SK-N-MC (cell line): Measurements from ENCODE around the gene HSPBP1.
A peak's percentile ranks its signal among the peaks of the same experiment; 100 is the strongest.

Experiments used
- DNase-seq: peaks from one replicate; pipeline ENCODE4 v3.0.0-alpha.2; 2011; ENCODE audit warnings: low read depth, low spot score
- H3K27ac ChIP-seq: fragments of 200-600 bp; sonication (generic); 2 replicates; pipeline ENCODE4 v1.5.1; 2016; ENCODE audit warnings: mixed run types
- H3K36me3 ChIP-seq: fragments of 200-600 bp; sonication (generic); 2 replicates; pipeline ENCODE4 v1.6.1; 2017; ENCODE audit warnings: antibody characterized with exemption, low read length, mixed read lengths; ENCODE audit not compliant: insufficient read depth
- H3K4me3 ChIP-seq: fragments of 200-600 bp; sonication (generic); 2 replicates; pipeline ENCODE4 v1.5.1; 2016
- H3K9ac ChIP-seq: fragments of 200-600 bp; sonication (generic); 2 replicates; pipeline ENCODE4 v1.8.0; 2017; ENCODE audit warnings: mixed run types, mixed read lengths; ENCODE audit not compliant: insufficient read length
- H3K9me3 ChIP-seq: fragments of 200-600 bp; sonication (generic); 2 replicates; pipeline ENCODE4 v1.6.1; 2017; ENCODE audit warnings: low read depth, mild to moderate bottlenecking, antibody characterized with exemption, low read length, moderate library complexity, mixed read lengths
- EZH2 ChIP-seq: fragments of 200-600 bp; sonication (generic); IDR thresholded peaks from one replicate; pipeline ENCODE4 v1.6.1; 2017; ENCODE audit warnings: antibody characterized with exemption
- FOXP2 ChIP-seq: optimal IDR thresholded peaks from 2 replicates; pipeline ENCODE3; 2011; ENCODE audit warnings: mild to moderate bottlenecking, moderate library complexity; ENCODE audit not compliant: insufficient read depth; ENCODE audit errors: extremely low read length, control extremely low read depth
- POLR2AphosphoS5 ChIP-seq: IDR thresholded peaks from 2 replicates; pipeline ENCODE4 v1.6.1; 2012; ENCODE audit warnings: mild to moderate bottlenecking, low read depth, low read length, borderline replicate concordance

HSPBP1 gene

DNA sequence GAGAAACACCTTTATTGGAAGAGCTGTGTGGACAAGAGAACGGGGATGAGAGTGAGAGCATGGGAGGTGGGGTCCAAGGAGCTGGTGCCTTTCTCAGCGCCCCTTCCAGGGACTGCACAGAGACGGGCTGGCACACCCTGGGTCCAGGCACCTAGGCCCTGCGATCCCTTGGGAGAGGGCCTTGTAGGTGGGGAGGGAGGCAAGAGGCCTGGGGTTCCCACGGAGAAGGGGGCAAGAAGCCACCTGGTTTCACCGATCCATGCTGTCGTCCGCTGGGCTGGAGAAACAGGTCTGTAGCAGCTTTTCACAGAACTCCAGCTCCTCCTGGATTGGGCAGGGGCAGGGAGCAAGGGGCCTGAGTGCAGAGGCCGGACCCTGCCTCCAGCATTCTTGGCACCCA is 17.6 kb downstream of the HSPBP1 start:
- H3K36me3 ChIP-seq = no peaks in the 10 kb centered on the region

GRCh38 chr19:55261671-55262126 is 18.2 kb downstream of the HSPBP1 start:
- H3K9me3 ChIP-seq = no peaks in the 10 kb centered on the region
- DNase-seq = no peak

More for the DNA sequence above, 17.6 kb downstream of the HSPBP1 start:
- Histone ChIP-seq H3K9me3 (no peaks in the 10 kb centered on the region), H3K9ac (no peak overlapping the region), H3K27ac (no peak overlapping the region), H3K4me3 (no peak overlapping the region)
- TF ChIP-seq POLR2AphosphoS5 (no peak), EZH2 (no peak), FOXP2 (no peak)
- DNase-seq = no peak

DNA sequence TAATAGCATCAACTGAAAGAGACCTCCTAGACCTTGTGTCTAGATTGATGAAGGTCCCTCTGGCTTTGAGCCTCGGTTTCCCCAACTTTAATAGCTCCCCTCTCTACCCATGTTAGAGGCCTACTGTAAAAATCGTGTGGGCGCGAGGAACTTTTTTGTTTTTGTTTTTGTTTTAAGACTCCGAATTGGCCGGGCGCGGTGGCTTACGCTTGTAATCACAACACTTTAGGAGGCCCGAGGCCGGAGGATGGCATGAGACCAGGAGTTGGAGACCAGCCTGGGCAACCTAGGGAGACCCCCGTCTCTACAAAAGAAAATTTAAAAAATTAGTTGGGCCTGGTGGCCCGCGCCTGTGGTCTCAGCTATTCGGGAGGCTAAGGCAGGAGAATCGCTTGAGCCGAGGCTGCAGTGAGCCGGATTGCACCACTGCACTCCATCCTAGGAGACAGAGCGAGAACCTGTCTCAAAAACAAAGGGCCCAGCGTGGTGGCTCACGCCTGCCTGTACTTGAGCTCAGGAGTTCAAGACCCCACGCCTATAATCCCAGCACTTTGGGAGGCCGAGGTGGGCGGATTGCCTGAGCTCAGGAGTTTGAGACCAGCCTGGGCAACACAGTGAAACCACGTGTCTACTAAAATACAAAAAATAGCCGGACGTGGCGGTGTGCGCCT is 20.2 kb downstream of the HSPBP1 start:
- H3K36me3 ChIP-seq = no peaks in the 10 kb centered on the region
- peak overlapping the region; percentile 90 for H3K9ac ChIP-seq
- DNase-seq = no peak
- H3K9me3 ChIP-seq = no peaks in the 10 kb centered on the region
- H3K4me3 ChIP-seq = peak overlapping the region; percentile 82
- TF ChIP-seq EZH2 (no peak), POLR2AphosphoS5 (no peak), FOXP2 (no peak)
- peak overlapping the region; percentile 97 for H3K27ac ChIP-seq

More at GRCh38 chr19:55261671-55262126, 18.2 kb downstream of the HSPBP1 start:
- H3K36me3 ChIP-seq = no peaks in the 10 kb centered on the region
- no peak overlapping the region for H3K27ac ChIP-seq
- no peak overlapping the region for H3K9ac ChIP-seq
- TF ChIP-seq FOXP2 (no peak), EZH2 (no peak), POLR2AphosphoS5 (no peak)
- no peak overlapping the region for H3K4me3 ChIP-seq

DNA sequence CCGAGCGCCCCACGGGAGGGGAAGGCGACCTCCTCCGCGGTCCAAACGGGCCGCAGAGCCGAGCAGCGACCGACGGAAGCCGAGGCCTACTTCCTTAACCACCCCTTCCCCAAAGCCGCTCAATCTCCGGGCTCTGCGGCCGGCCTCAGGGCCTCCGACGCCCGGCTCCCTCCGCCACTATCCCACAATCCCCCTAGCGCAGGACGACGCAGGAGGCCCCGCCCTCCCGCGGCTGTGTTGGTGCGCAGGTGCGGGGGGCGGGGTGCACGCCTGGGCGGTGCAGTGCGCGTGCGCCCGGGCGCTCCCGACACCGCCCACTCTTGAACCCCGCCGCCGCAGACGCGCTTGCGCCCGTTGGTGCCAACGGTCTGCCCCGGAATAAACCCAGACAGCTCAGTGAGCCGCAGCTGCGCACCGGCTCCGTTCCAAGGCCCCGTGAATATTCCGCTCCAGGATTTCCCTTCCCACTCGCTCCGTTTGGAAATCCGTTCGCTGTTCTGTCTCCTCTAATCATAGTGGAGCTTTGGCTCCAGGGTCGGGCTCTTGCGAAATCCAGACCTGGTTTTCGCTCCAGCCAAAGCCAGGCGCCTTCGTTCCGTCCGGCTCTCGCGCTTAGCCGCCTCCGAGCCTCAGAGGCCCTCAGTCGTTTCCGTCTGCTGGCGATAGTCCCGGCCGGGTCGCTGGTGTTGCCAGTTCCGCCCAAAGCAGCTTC is 20.9 kb downstream of the HSPBP1 start, which contains the start of gene PPP6R1:
TSS of gene PPP6R1 (minus strand) at position 190 of the 712 bp plus-strand sequence. CDS start 11,914 bp downstream, outside the sequence.
- peak; percentile 99 for DNase-seq
- no peaks in the 10 kb centered on the region for H3K9me3 ChIP-seq
- H3K36me3 ChIP-seq = no peaks in the 10 kb centered on the region
- peak; percentile 77 for TF ChIP-seq POLR2AphosphoS5
- no peak for TF ChIP-seq EZH2
- TF ChIP-seq FOXP2 = peak; percentile 66
- peak within 1 kb of the TSS; percentile 93 for H3K9ac ChIP-seq
- H3K4me3 ChIP-seq = peak within 1 kb of the TSS; percentile 82
- H3K27ac ChIP-seq = peak within 1 kb of the TSS; percentile 97

DNA sequence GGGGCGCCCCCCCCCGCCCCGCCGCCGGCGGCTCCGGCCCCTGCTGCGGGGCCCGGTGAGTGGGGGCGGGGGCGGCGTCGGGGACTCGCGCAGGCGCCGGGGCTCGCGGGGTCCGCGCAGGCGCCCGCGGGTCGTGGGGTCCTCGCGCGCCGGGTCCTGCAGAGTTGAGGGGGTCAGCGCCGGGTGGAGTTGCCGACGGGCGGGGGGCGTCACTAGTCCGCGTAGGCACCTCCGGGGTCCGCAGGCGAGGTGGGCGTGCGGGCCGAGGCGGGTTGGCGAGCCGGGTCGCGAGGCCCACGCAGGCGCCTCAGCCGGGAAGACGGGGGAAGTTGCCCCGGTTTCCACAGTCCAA is 21.5 kb downstream of the HSPBP1 start:
- H3K9me3 ChIP-seq = no peaks in the 10 kb centered on the region
- peak overlapping the region; percentile 79 for H3K4me3 ChIP-seq
- no peak for DNase-seq
- H3K9ac ChIP-seq = peak overlapping the region; percentile 93
- H3K36me3 ChIP-seq = no peaks in the 10 kb centered on the region; the same call in 1 of the 2 replicates
- H3K27ac ChIP-seq = peak overlapping the region; percentile 71
- TF ChIP-seq POLR2AphosphoS5 = no peak
- no peak for TF ChIP-seq FOXP2
- no peak for TF ChIP-seq EZH2

GRCh38 chr19:55257461-55258420 is 22.2 kb downstream of the HSPBP1 start:
- TF ChIP-seq EZH2 (no peak), POLR2AphosphoS5 (no peak), FOXP2 (no peak)
- no peak overlapping the region for H3K27ac ChIP-seq
- peak overlapping the region; percentile 93 for H3K9ac ChIP-seq
- no peak for DNase-seq
- no peaks in the 10 kb centered on the region; the same call in 1 of the 2 replicates for H3K36me3 ChIP-seq
- H3K9me3 ChIP-seq = no peaks in the 10 kb centered on the region
- peak overlapping the region; percentile 79 for H3K4me3 ChIP-seq

- peak overlapping the region; percentile 93 for H3K9ac ChIP-seq
- no peak for TF ChIP-seq EZH2
- TF ChIP-seq POLR2AphosphoS5 = no peak
- no peak for TF ChIP-seq FOXP2
- H3K36me3 ChIP-seq = no peaks in the 10 kb centered on the region; the same call in 1 of the 2 replicates
- H3K9me3 ChIP-seq = no peaks in the 10 kb centered on the region
- no peak for DNase-seq
- no peak overlapping the region for H3K27ac ChIP-seq
- peak overlapping the region; percentile 79 for H3K4me3 ChIP-seq
Observed at GRCh38 chr19:55256562-55257460, 23.1 kb downstream of the HSPBP1 start.
